Activated CD4-positive, alpha-beta T cell treated with anti-CD3 and anti-CD28 coated beads, Interleukin-2, amount 10 ng/mL, durations not matched to agents 24 days and 14 days (primary cell): ENCODE data around the gene CT45A10. TPM values are rescaled to one million over a fixed set of nuclear protein-coding genes. Genes with fewer than 3 reads are reported as not detected.
"Not testable (repeated sequence)": the region's sequence is repeated elsewhere in the genome, so short reads cannot be mapped to it uniquely, and the experiment has no call there.

Experiments
- DNase-seq: peaks from one replicate; pipeline ENCODE4 v3.0.0; 2022
- H3K27ac Mint-ChIP-seq: one replicate; pipeline ENCODE4 v1.8.0; 2022; ENCODE audit warnings: mild to moderate bottlenecking, mixed read lengths
- H3K27me3 Mint-ChIP-seq: one replicate; pipeline ENCODE4 v1.8.0; 2022; ENCODE audit warnings: mixed read lengths
- H3K36me3 Mint-ChIP-seq: one replicate; pipeline ENCODE4 v1.8.0; 2022; ENCODE audit warnings: low read depth, mild to moderate bottlenecking, mixed read lengths
- H3K4me1 Mint-ChIP-seq: one replicate; pipeline ENCODE4 v1.8.0; 2021; ENCODE audit warnings: mixed read lengths
- H3K4me3 Mint-ChIP-seq: one replicate; pipeline ENCODE4 v1.8.0; 2022; ENCODE audit warnings: mild to moderate bottlenecking, moderate library complexity, mixed read lengths
- H3K9me3 Mint-ChIP-seq: one replicate; pipeline ENCODE4 v1.8.0; 2021; ENCODE audit warnings: mixed read lengths
- intact Hi-C: fragments of 100-400 bp; cut with micrococcal nuclease; formaldehyde crosslinking; loops from one replicate; pipeline ENCODE4 v1.15.1; 2023
- total RNA-seq: library from RNA; stranded (reverse); gene quantifications from 2 replicates; pipeline ENCODE4 v1.2.3, GENCODE V29; 2022

Gene CT45A10
- total RNA-seq = not detected in 2 replicates

DNA sequence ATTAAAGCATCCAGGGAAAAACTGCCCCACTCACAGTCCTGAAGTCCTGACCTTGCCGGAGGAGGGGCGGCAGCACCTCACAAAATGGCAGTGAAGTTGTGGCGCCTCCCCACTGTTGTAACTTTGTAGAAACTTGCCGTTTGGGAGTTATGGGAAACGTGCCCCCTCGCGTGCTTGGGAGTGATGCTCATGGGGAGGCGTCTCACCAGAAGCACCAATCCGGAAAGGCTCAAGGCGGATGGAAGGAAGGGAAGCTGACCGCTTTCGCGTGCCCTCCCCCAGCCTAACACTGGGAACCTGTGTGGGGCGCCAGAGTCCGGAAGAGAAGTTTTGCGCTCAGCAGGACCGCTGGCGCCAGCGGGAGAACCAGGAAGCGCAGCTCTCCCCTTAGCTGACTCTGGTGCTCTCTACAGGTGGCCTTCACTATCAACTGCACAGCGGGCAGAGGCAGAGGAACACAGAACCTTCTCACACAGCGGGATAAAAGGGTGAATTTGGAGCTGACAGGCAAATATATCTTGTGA is at the start of gene CT45A10, which contains the start of gene SAGE1:
Gene CT45A10, minus strand, starts transcription at position 151 of the 524 bp plus-strand sequence. CDS start 8,100 bp downstream, outside the sequence.
Gene SAGE1, plus strand, starts transcription at position 423 of the 524 bp plus-strand sequence. CDS start 2,527 bp downstream, outside the sequence.
- no peaks in the 10 kb centered on the region for H3K4me1 Mint-ChIP-seq
- no peak within 1 kb of the TSS for H3K4me3 Mint-ChIP-seq
- H3K9me3 Mint-ChIP-seq = no peaks in the 10 kb centered on the region
- no peaks in the 10 kb centered on the region for H3K27me3 Mint-ChIP-seq
- H3K36me3 Mint-ChIP-seq = no peaks in the 10 kb centered on the region
- DNase-seq = peak; percentile 14
- intact Hi-C loops = no loop called here
- no peak within 1 kb of the TSS for H3K27ac Mint-ChIP-seq

DNA sequence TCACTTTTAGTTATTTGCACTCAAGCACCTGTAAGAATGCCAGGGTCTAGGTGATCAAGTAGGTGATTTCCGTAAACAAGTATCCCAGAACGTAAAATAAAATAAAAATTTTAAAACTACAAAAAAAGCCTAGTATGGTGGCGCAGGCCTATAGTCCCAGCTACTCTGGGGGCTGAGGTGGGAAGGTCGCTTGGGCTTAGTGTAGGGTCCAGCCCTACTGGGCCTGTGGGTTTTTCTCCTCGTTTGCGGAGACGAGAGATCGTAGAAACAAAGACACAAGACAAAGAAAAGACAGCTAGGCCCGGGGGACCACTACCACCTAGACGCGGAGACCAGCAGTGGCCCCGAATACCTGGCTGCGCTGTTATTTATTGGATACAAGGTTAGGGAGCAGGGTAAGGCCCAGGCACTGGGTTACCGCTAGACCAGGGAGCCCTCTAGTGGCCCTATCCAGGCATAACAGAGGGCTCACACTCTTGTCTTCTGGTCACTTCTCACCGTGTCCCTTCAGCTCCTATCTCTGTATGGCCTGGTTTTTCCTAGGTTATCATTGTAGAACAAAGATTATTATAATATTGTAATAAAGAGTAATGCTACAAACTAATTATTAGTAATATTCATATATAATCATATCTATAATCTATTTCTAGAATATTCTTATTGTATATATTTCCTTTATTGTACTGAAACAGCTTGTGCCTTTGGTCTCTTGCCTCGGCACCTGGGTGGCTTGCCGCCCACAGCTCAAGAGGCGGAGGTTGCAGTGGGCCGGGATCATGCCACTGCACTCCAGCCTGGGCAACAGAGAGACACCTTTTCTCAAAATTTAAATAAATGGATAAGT is 38.6 kb upstream of the CT45A10 start:
- Mint-ChIP-seq H3K9me3 (no peaks in the 10 kb centered on the region), H3K4me3 (no peak overlapping the region), H3K36me3 (no peaks in the 10 kb centered on the region), H3K27ac (no peak overlapping the region), H3K4me1 (no peaks in the 10 kb centered on the region), H3K27me3 (no peaks in the 10 kb centered on the region)
- intact Hi-C loops = no loop called here
- DNase-seq = peak; percentile 79

GRCh38 chrX:135927897-135928296 is 34.7 kb upstream of the CT45A10 start:
- no peak for DNase-seq
- Mint-ChIP-seq H3K27me3 (no peaks in the 10 kb centered on the region), H3K4me3 (no peak overlapping the region), H3K4me1 (no peaks in the 10 kb centered on the region), H3K27ac (no peak overlapping the region), H3K9me3 (no peaks in the 10 kb centered on the region), H3K36me3 (no peaks in the 10 kb centered on the region)
- intact Hi-C loops = no loop called here

DNA sequence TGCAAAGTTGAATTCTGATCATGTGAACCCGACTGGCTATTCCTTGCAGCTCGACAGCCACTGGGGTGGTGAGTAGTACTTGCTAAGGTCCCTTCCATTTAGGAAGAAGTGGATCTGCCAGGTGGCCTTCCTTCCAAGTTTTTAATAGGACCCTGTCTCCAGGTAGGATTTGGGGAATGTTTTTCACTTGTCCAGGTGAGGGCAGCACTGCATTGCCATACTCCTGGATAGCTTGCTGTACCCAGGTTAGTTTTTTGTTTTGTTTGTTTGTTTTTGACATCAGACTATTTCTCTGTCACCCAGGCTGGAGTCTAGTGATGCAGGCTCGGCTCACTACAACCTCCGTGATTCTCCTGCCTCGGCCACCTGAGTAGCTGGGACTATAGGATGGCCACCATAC is 30.1 kb upstream of the CT45A10 start:
- no peaks in the 10 kb centered on the region for H3K4me1 Mint-ChIP-seq
- H3K36me3 Mint-ChIP-seq = no peaks in the 10 kb centered on the region
- no peak overlapping the region for H3K27ac Mint-ChIP-seq
- intact Hi-C loops = no loop called here
- H3K27me3 Mint-ChIP-seq = no peaks in the 10 kb centered on the region
- H3K4me3 Mint-ChIP-seq = no peak overlapping the region
- no peak for DNase-seq
- H3K9me3 Mint-ChIP-seq = no peaks in the 10 kb centered on the region

DNA sequence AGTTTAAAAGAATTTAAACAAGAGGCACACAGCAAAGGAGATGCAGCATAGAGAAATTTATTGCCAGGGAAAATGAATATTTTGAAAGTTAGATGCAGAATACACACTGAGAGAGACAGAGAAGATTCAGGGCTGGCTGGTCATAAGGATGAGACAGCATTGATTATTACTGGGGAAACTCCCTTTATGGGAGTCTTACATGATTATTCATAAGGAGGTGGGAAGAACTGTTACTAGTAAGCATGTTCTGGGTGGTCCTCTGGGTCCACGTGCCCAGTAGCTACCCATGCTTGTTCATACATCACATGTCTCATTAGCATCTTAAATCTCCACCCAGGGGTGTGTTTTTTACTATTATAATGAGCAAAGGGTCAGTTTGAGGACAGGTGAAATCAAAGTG is 27.3 kb upstream of the CT45A10 start:
- H3K4me1 Mint-ChIP-seq, H3K36me3 Mint-ChIP-seq, intact Hi-C loops, H3K27me3 Mint-ChIP-seq, H3K27ac Mint-ChIP-seq, H3K9me3 Mint-ChIP-seq, H3K4me3 Mint-ChIP-seq, DNase-seq: not testable (repeated sequence)

GRCh38 chrX:135914404-135914803 is 21.2 kb upstream of the CT45A10 start:
- intact Hi-C loops = no loop called here
- H3K36me3 Mint-ChIP-seq = no peaks in the 10 kb centered on the region
- no peak overlapping the region for H3K4me3 Mint-ChIP-seq

DNA sequence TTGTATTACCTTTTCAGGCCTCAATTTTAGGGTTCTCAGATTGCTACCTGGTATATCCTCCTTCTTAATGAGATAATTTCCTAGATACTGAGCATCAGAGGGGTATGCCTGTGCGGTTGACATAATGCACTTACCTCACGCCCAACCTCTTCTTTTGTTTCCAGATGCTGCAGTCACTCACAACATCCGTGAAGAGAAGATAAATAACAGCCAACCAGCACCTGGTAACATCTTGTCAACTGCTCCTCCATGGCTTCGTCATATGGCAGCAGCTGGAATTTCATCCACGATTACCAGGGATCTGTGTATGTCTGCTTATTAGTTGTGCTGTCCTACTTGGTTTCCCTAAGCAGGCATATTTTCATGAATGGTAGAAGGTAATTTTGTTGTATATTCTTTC is 17.0 kb upstream of the CT45A10 start:
- H3K4me1 Mint-ChIP-seq = no peaks in the 10 kb centered on the region
- DNase-seq = no peak
- no peak overlapping the region for H3K4me3 Mint-ChIP-seq
- H3K36me3 Mint-ChIP-seq = no peaks in the 10 kb centered on the region
- H3K27ac Mint-ChIP-seq = no peak overlapping the region
- intact Hi-C loops = no loop called here
- peaks cover 2% of the 10 kb centered on the region for H3K27me3 Mint-ChIP-seq
- H3K9me3 Mint-ChIP-seq = no peaks in the 10 kb centered on the region

More at GRCh38 chrX:135914404-135914803, 21.2 kb upstream of the CT45A10 start:
- peaks cover 2% of the 10 kb centered on the region for H3K27me3 Mint-ChIP-seq
- H3K9me3 Mint-ChIP-seq = no peaks in the 10 kb centered on the region
- no peak for DNase-seq
- no peak overlapping the region for H3K27ac Mint-ChIP-seq
- no peaks in the 10 kb centered on the region for H3K4me1 Mint-ChIP-seq

- intact Hi-C loops = no loop called here
- Mint-ChIP-seq H3K4me1 (no peaks in the 10 kb centered on the region), H3K36me3 (no peaks in the 10 kb centered on the region), H3K27ac (no peak overlapping the region), H3K4me3 (no peak overlapping the region), H3K9me3 (no peaks in the 10 kb centered on the region), H3K27me3 (no peaks in the 10 kb centered on the region)
- no peak for DNase-seq
Measured at GRCh38 chrX:135892781-135893180, 463 bp downstream of the CT45A10 start.

- intact Hi-C loops = no loop called here
- no peaks in the 10 kb centered on the region for H3K9me3 Mint-ChIP-seq
- peak; percentile 24 for DNase-seq
- H3K27me3 Mint-ChIP-seq = no peaks in the 10 kb centered on the region
- no peak overlapping the region for H3K4me3 Mint-ChIP-seq
- no peaks in the 10 kb centered on the region for H3K36me3 Mint-ChIP-seq
- no peak overlapping the region for H3K27ac Mint-ChIP-seq
- H3K4me1 Mint-ChIP-seq = no peaks in the 10 kb centered on the region
Measured at GRCh38 chrX:135890087-135890585, 3.1 kb downstream of the CT45A10 start.

DNA sequence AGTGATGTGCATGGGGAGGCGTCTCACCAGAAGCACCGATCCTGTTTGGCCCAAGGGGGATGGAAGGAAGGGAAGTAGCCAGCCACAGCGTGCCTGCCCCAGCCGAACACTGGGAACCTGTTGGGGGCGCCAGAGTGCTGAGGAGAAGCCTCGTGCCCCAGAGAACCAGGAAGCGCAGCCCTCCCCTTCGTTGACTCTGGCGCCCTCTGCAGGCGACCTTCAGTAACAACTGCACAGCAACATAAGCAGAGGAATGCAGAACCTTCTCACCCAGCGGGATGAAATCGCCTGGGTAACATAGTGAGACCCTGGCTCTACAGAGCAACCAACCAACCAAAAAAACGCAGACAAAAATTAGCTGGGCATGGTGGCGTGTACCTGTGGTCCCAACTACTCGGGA is 4.3 kb downstream of the CT45A10 start:
- intact Hi-C loops, H3K36me3 Mint-ChIP-seq: not testable (repeated sequence)

DNA sequence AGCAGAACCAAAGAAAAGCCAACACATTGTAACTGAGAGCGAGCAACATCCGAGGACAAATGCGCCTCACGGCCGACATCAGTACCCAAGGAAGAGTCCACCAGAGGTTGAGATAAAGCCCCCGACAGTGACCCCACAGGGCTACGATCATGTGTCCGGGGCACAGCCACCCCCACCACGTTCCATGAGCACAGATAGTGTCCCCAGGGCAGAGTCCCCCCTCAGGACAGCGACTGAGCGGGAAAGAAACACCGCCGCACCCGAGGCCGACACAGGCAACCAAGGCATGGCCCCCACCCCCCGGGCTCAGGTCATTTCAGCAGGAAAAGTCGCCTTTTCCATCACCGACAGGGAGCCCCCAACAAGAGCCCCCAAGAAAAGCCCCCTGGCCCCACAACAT is 5.0 kb downstream of the CT45A10 start:
- H3K4me1 Mint-ChIP-seq, H3K27ac Mint-ChIP-seq, H3K36me3 Mint-ChIP-seq, intact Hi-C loops, H3K4me3 Mint-ChIP-seq, H3K27me3 Mint-ChIP-seq, DNase-seq, H3K9me3 Mint-ChIP-seq: not testable (repeated sequence)

More for the DNA sequence above, 4.3 kb downstream of the CT45A10 start:
- peak; percentile 74 for DNase-seq
- not testable (repeated sequence) for H3K27ac Mint-ChIP-seq, H3K9me3 Mint-ChIP-seq, H3K27me3 Mint-ChIP-seq, H3K4me3 Mint-ChIP-seq, H3K4me1 Mint-ChIP-seq

DNA sequence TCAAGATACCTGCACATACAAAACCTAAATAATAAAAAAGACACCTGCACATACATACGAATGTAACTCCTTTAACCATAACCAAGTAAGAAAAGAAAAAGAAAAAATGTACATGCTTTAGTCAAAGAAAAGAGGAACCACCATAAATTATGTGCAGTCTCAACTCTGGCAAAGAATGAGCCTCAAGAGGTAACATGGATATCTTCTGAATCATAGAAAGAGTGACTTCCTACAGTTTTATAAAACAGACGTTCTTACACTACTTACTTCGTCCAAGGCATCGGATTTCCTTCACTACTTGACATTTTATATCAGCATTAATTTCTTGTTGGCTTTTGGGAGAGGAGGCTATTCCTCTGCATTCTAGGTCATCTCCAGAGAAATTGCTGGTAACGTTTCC is 10.5 kb downstream of the CT45A10 start:
- H3K4me1 Mint-ChIP-seq, H3K27ac Mint-ChIP-seq, H3K27me3 Mint-ChIP-seq: not testable (repeated sequence)

DNA sequence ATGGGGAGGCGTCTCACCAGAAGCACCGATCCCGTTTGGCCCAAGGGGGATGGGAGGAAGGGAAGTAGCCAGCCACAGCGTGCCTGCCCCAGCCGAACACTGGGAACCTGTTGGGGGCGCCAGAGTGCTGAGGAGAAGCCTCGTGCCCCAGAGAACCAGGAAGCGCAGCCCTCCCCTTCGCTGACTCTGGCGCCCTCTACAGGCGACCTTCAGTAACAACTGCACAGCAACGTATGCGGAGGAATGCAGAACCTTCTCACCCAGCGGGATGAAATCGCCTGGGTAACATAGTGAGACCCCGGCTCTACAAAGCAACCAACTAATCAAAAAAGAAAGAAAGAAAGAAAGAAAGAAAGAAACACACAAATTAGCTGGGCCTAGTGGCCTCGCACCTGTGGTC is 21.5 kb downstream of the CT45A10 start, which contains the start of gene CT45A9:
Gene CT45A9, minus strand, starts transcription at position 101 of the 400 bp plus-strand sequence. CDS start 3,751 bp downstream, outside the sequence.
- intact Hi-C loops, H3K4me1 Mint-ChIP-seq, H3K36me3 Mint-ChIP-seq, H3K27me3 Mint-ChIP-seq, H3K9me3 Mint-ChIP-seq, H3K27ac Mint-ChIP-seq, H3K4me3 Mint-ChIP-seq, DNase-seq: not testable (repeated sequence)

More for the DNA sequence above, 10.5 kb downstream of the CT45A10 start:
- H3K4me3 Mint-ChIP-seq, H3K36me3 Mint-ChIP-seq, H3K9me3 Mint-ChIP-seq, DNase-seq, intact Hi-C loops: not testable (repeated sequence)

DNA sequence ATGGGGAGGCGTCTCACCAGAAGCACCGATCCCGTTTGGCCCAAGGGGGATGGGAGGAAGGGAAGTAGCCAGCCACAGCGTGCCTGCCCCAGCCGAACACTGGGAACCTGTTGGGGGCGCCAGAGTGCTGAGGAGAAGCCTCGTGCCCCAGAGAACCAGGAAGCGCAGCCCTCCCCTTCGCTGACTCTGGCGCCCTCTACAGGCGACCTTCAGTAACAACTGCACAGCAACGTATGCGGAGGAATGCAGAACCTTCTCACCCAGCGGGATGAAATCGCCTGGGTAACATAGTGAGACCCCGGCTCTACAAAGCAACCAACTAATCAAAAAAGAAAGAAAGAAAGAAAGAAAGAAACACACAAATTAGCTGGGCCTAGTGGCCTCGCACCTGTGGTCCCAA is 38.8 kb downstream of the CT45A10 start, which contains the start of gene CT45A8:
Gene CT45A8, minus strand, starts transcription at position 101 of the 400 bp plus-strand sequence. CDS start 3,755 bp downstream, outside the sequence.
- H3K36me3 Mint-ChIP-seq, H3K27me3 Mint-ChIP-seq, DNase-seq, H3K4me1 Mint-ChIP-seq, H3K9me3 Mint-ChIP-seq, intact Hi-C loops, H3K27ac Mint-ChIP-seq, H3K4me3 Mint-ChIP-seq: not testable (repeated sequence)
